Tibial artery (tissue), 4 donors: ENCODE data around the gene APBB1.

Experiments
- DNase-seq, 2 donors: peaks; one replicate each; pipeline ENCODE4 v3.0.0-alpha.2; 2019
- H3K27ac ChIP-seq, 2 donors: fragments of 200-600 bp; sonication (generic) in 1 of 2; 1 replicate in 1 of 2; 2 replicates in 1 of 2; pipeline ENCODE4 v1.5.1; 2018 to 2019; ENCODE audit warnings: mild to moderate bottlenecking in 1 of 2
- H3K27me3 ChIP-seq, 2 donors: fragments of 200-600 bp; sonication (generic) in 1 of 2; one replicate each; pipeline versions ENCODE4 v1.5.1 to v1.6.0; 2016 to 2019
- H3K36me3 ChIP-seq, 3 donors: fragments of 200-600 bp; sonication (generic) in 2 of 3; one replicate each; pipeline ENCODE4 v1.5.1; 2016 to 2019; ENCODE audit warnings: mild to moderate bottlenecking in 2 of 3
- H3K4me1 ChIP-seq, 4 donors: fragments of 200-600 bp; sonication (generic) in 2 of 4; 1 replicate in 3 of 4; 2 replicates in 1 of 4; pipeline ENCODE4 v1.5.1; 2016 to 2019
- H3K4me3 ChIP-seq, 2 donors: fragments of 200-600 bp; sonication (generic) in 1 of 2; 1 replicate in 1 of 2; 2 replicates in 1 of 2; pipeline ENCODE4 v1.5.1; 2018 to 2019; ENCODE audit warnings: mild to moderate bottlenecking in 2 of 2
- H3K9me3 ChIP-seq, 3 donors: fragments of 200-600 bp; sonication (generic) in 1 of 3; one replicate each; pipeline ENCODE4 v1.5.1; 2016 to 2019
- CTCF ChIP-seq, 2 experiments: fragments of 200-600 bp in 1 of 2; fragments of 450-650 bp in 1 of 2; IDR thresholded peaks; one replicate each; pipeline ENCODE4 v1.5.1; 2017 to 2019; ENCODE audit warnings: antibody characterized with exemption in 2 of 2, mild to moderate bottlenecking in 1 of 2, moderate library complexity in 1 of 2
- intact Hi-C: fragments of 100-400 bp; cut with DNase I; formaldehyde crosslinking; loops from one replicate; pipeline ENCODE4 v1.15.0; 2023; ENCODE audit warnings: low total_unique reads

The APBB1 gene

DNA sequence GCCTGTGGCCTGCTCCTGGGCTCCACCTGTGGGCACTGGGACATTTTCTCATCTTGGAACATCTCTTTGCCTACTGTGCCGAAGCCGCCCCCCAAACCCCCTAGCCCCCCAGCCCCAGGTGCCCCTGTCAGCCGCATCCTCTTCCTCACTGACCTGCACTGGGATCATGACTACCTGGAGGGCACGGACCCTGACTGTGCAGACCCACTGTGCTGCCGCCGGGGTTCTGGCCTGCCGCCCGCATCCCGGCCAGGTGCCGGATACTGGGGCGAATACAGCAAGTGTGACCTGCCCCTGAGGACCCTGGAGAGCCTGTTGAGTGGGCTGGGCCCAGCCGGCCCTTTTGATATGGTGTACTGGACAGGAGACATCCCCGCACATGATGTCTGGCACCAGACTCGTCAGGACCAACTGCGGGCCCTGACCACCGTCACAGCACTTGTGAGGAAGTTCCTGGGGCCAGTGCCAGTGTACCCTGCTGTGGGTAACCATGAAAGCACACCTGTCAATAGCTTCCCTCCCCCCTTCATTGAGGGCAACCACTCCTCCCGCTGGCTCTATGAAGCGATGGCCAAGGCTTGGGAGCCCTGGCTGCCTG lies 27.3 kb downstream of the APBB1 start:
- peak overlapping the region; percentile 64 to 81 for H3K4me3 ChIP-seq

DNA sequence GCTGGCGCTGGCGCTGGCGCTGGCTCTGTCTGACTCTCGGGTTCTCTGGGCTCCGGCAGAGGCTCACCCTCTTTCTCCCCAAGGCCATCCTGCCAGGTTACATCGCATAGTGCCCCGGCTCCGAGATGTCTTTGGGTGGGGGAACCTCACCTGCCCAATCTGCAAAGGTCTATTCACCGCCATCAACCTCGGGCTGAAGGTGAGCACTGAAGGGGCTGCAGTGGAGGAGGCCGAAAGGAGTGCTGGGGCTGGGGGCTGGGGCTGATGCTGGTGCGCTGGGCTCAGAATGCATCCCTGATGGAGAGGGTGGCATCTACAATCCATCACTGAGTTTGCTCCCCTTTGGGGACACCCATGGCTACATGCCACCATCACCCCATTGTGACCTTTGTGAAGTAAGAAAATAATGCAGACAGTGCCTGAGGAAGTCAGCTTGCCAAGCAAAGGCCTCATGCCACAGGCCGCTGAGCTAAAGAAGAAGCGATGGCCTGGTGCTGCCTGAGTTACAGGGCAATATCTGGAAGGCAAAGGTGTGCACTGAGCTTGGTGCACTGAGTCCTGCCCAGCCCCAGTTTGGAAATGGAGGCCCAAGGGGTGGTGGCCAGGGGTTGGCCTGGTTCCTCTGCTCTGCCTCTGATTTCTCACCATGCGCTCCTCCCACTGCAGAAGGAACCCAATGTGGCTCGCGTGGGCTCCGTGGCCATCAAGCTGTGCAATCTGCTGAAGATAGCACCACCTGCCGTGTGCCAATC lies 28.0 kb downstream of the APBB1 start:
- no peaks in the 10 kb centered on the region for H3K27me3 ChIP-seq
- peak overlapping the region; percentile 81 to 92 for H3K27ac ChIP-seq
- peak overlapping the region; percentile 64 to 81 for H3K4me3 ChIP-seq
- H3K36me3 ChIP-seq, result peaks cover 0 to 41% (median 15%) of the 10 kb centered on the region in 3 donors
- intact Hi-C loops, result loop anchor here (10.0 kb wide), 1 partner anchor 294 kb away; the partner anchor contains the start of gene MRPL17
- no peak for DNase-seq
- TF ChIP-seq CTCF (IDR thresholded peaks at IDR 0.05), result no peak
- H3K4me1 ChIP-seq, result peaks cover 0 to 23% (median 13%) of the 10 kb centered on the region in 4 donors
- no peaks in the 10 kb centered on the region for H3K9me3 ChIP-seq

More for the DNA sequence above, 27.3 kb downstream of the APBB1 start:
- intact Hi-C loops, result loop anchor here (10.0 kb wide), 1 partner anchor 293 kb away; the partner anchor contains the start of gene MRPL17
- Histone ChIP-seq H3K27ac (peak overlapping the region; percentile 81 to 92), H3K9me3 (no peaks in the 10 kb centered on the region), H3K27me3 (no peaks in the 10 kb centered on the region), H3K36me3 (peaks cover 0 to 45% (median 17%) of the 10 kb centered on the region in 3 donors), H3K4me1 (peaks cover 0 to 23% (median 13%) of the 10 kb centered on the region in 4 donors)
- peak in 1 of 2 donors; percentile 63 for DNase-seq
- TF ChIP-seq CTCF (IDR thresholded peaks at IDR 0.05), result no peak

DNA sequence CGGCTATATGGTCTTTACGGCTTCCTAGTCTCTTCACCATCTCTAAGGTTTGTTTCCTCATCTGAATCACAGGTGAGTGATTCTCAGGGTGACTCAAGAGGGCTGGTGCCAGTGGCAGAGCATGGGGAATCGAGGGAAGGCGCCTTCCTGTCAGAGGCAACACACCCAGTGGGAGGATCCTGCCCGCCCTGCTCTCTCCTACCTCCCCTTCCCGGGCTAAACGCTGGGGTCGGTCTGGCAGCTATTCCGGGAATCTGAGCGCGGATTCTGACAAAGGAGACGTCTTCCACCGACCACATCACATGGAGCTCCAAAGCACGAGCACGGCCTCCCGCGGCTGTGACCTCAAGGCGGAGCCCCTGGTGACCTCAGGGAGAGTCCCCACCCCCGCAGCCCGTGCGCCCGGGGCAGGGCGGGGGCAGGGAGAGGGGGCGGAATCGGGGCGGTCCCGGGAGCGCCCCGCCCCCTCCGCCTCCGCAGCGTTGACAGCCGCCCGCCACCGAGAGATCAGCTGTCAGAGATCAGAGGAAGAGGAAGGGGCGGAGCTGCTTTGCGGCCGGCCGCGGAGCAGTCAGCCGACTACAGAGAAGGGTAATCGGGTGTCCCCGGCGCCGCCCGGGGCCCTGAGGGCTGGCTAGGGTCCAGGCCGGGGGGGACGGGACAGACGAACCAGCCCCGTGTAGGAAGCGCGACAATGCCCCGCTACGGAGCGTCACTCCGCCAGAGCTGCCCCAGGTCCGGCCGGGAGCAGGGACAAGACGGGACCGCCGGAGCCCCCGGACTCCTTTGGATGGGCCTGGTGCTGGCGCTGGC lies 28.8 kb downstream of the APBB1 start, which contains the start of gene SMPD1:
TSS of gene SMPD1 (plus strand) at position 570 of the 813 bp plus-strand sequence. CDS start at position 695, 125 bp downstream.
- intact Hi-C loops, result loop anchor here (10.0 kb wide), 2 partner anchors 115 to 295 kb away; partner anchors contain the start of gene MRPL17
- DNase-seq, result peak; percentile 95 to 97
- peak within 1 kb of the TSS; percentile 64 to 81 for H3K4me3 ChIP-seq
- H3K9me3 ChIP-seq, result no peaks in the 10 kb centered on the region
- H3K4me1 ChIP-seq, result peaks cover 0 to 23% (median 13%) of the 10 kb centered on the region in 4 donors
- peaks cover 0 to 33% (median 8%) of the 10 kb centered on the region in 3 donors for H3K36me3 ChIP-seq
- TF ChIP-seq CTCF (IDR thresholded peaks at IDR 0.05), result no peak
- peak within 1 kb of the TSS; percentile 81 to 92 for H3K27ac ChIP-seq
- no peaks in the 10 kb centered on the region for H3K27me3 ChIP-seq

- H3K4me1 ChIP-seq, result peaks cover 0 to 23% (median 13%) of the 10 kb centered on the region in 4 donors
- H3K4me3 ChIP-seq, result no peak overlapping the region
- H3K27ac ChIP-seq, result peak overlapping the region; percentile 81 to 92
- no peaks in the 10 kb centered on the region for H3K27me3 ChIP-seq
- intact Hi-C loops, result loop anchor here (10.0 kb wide), 1 partner anchor 116 kb away; no protein-coding TSS in a partner anchor
- peaks cover 0 to 19% (median 0%) of the 10 kb centered on the region in 3 donors for H3K36me3 ChIP-seq
- no peaks in the 10 kb centered on the region for H3K9me3 ChIP-seq
- no peak for TF ChIP-seq CTCF (IDR thresholded peaks at IDR 0.05)
- DNase-seq, result no peak
Observed at GRCh38 chr11:6388748-6389147, 30.1 kb downstream of the APBB1 start.
